SK-N-MC (cell line): ENCODE results near the gene AIF1.

Experiments
- DNase-seq: peaks from one replicate; pipeline ENCODE4 v3.0.0-alpha.2; 2011; ENCODE audit warnings: low read depth, low spot score
- H3K27ac ChIP-seq: fragments of 200-600 bp; sonication (generic); 2 replicates; pipeline ENCODE4 v1.5.1; 2016; ENCODE audit warnings: mixed run types
- H3K36me3 ChIP-seq: fragments of 200-600 bp; sonication (generic); 2 replicates; pipeline ENCODE4 v1.6.1; 2017; ENCODE audit warnings: antibody characterized with exemption, low read length, mixed read lengths; ENCODE audit not compliant: insufficient read depth
- H3K4me3 ChIP-seq: fragments of 200-600 bp; sonication (generic); 2 replicates; pipeline ENCODE4 v1.5.1; 2016
- H3K9ac ChIP-seq: fragments of 200-600 bp; sonication (generic); 2 replicates; pipeline ENCODE4 v1.8.0; 2017; ENCODE audit warnings: mixed run types, mixed read lengths; ENCODE audit not compliant: insufficient read length
- H3K9me3 ChIP-seq: fragments of 200-600 bp; sonication (generic); 2 replicates; pipeline ENCODE4 v1.6.1; 2017; ENCODE audit warnings: low read depth, mild to moderate bottlenecking, antibody characterized with exemption, low read length, moderate library complexity, mixed read lengths
- EZH2 ChIP-seq: fragments of 200-600 bp; sonication (generic); IDR thresholded peaks from one replicate; pipeline ENCODE4 v1.6.1; 2017; ENCODE audit warnings: antibody characterized with exemption
- FOXP2 ChIP-seq: optimal IDR thresholded peaks from 2 replicates; pipeline ENCODE3; 2011; ENCODE audit warnings: mild to moderate bottlenecking, moderate library complexity; ENCODE audit not compliant: insufficient read depth; ENCODE audit errors: extremely low read length, control extremely low read depth
- POLR2AphosphoS5 ChIP-seq: IDR thresholded peaks from 2 replicates; pipeline ENCODE4 v1.6.1; 2012; ENCODE audit warnings: mild to moderate bottlenecking, low read depth, low read length, borderline replicate concordance

AIF1 gene

GRCh38 chr6:31614075-31614619, 887 bp upstream of the AIF1 start:
- Histone ChIP-seq H3K4me3 (no peak overlapping the region), H3K9ac (peak overlapping the region; percentile 46), H3K27ac (peak overlapping the region; percentile 63), H3K9me3 (no peaks in the 10 kb centered on the region), H3K36me3 (no peaks in the 10 kb centered on the region)
- DNase-seq, result no peak
- no peak for TF ChIP-seq FOXP2
- TF ChIP-seq POLR2AphosphoS5, result no peak
- no peak for TF ChIP-seq EZH2

- Histone ChIP-seq H3K4me3 (no peak overlapping the region), H3K36me3 (no peaks in the 10 kb centered on the region), H3K9ac (no peak overlapping the region), H3K27ac (peak overlapping the region; percentile 63; the same call in 1 of the 2 replicates), H3K9me3 (no peaks in the 10 kb centered on the region)
- TF ChIP-seq EZH2, result no peak
- DNase-seq, result no peak
Observed at GRCh38 chr6:31615748-31616147, 714 bp downstream of the AIF1 start.

- Histone ChIP-seq H3K27ac (no peak overlapping the region), H3K9ac (no peak overlapping the region), H3K36me3 (peaks cover 8% of the 10 kb centered on the region), H3K4me3 (no peak overlapping the region), H3K9me3 (no peaks in the 10 kb centered on the region)
- DNase-seq, result no peak
- TF ChIP-seq EZH2, result no peak
- no peak for TF ChIP-seq POLR2AphosphoS5
- no peak for TF ChIP-seq FOXP2
Observed at GRCh38 chr6:31617010-31617409, 2.0 kb downstream of the AIF1 start.

GRCh38 chr6:31619805-31620585, 5.0 kb downstream of the AIF1 start:
- Histone ChIP-seq H3K9me3 (no peaks in the 10 kb centered on the region), H3K36me3 (peaks cover 38% of the 10 kb centered on the region), H3K9ac (peak overlapping the region; percentile 89), H3K4me3 (peak overlapping the region; percentile 83), H3K27ac (peak overlapping the region; percentile 99)
- DNase-seq, result peak; percentile 98
- TF ChIP-seq FOXP2, result peak; percentile 69
- no peak for TF ChIP-seq EZH2
- TF ChIP-seq POLR2AphosphoS5, result peak; percentile 84

GRCh38 chr6:31620586-31621319, 5.7 kb downstream of the AIF1 start, which contains the start of gene PRRC2A:
PRRC2A (plus strand) TSS chr6:31620715; CDS start chr6:31622790, 2,075 bp downstream.
- H3K27ac ChIP-seq, result peak within 1 kb of the TSS; percentile 99
- H3K4me3 ChIP-seq, result peak within 1 kb of the TSS; percentile 100
- peaks cover 45% of the 10 kb centered on the region for H3K36me3 ChIP-seq
- TF ChIP-seq POLR2AphosphoS5 (peak; percentile 66), FOXP2 (no peak)
- no peak for DNase-seq
- H3K9ac ChIP-seq, result peak within 1 kb of the TSS; percentile 99
- no peaks in the 10 kb centered on the region for H3K9me3 ChIP-seq

GRCh38 chr6:31621320-31621939, 6.4 kb downstream of the AIF1 start:
- no peak for DNase-seq
- Histone ChIP-seq H3K9me3 (no peaks in the 10 kb centered on the region), H3K36me3 (peaks cover 52% of the 10 kb centered on the region), H3K4me3 (peak overlapping the region; percentile 100), H3K27ac (peak overlapping the region; percentile 98), H3K9ac (peak overlapping the region; percentile 99)
- TF ChIP-seq FOXP2 (no peak), EZH2 (no peak), POLR2AphosphoS5 (no peak)

GRCh38 chr6:31621991-31622390, 7.0 kb downstream of the AIF1 start:
- H3K27ac ChIP-seq, result peak overlapping the region; percentile 98
- peaks cover 58% of the 10 kb centered on the region for H3K36me3 ChIP-seq

GRCh38 chr6:31622684-31623091, 7.7 kb downstream of the AIF1 start:
- Histone ChIP-seq H3K9ac (peak overlapping the region; percentile 99), H3K27ac (peak overlapping the region; percentile 98; the same call in 1 of the 2 replicates), H3K4me3 (peak overlapping the region; percentile 100), H3K36me3 (peaks cover 65% of the 10 kb centered on the region), H3K9me3 (no peaks in the 10 kb centered on the region)
- no peak for DNase-seq
- no peak for TF ChIP-seq EZH2
- no peak for TF ChIP-seq POLR2AphosphoS5
- no peak for TF ChIP-seq FOXP2

More at GRCh38 chr6:31621991-31622390, 7.0 kb downstream of the AIF1 start:
- no peak for TF ChIP-seq POLR2AphosphoS5
- TF ChIP-seq FOXP2, result no peak
- TF ChIP-seq EZH2, result no peak
- peak overlapping the region; percentile 100 for H3K4me3 ChIP-seq
- no peak for DNase-seq
- H3K9ac ChIP-seq, result peak overlapping the region; percentile 99
- H3K9me3 ChIP-seq, result no peaks in the 10 kb centered on the region
